Coronary artery (tissue), 2 donors: ENCODE data around the gene PTPRM.

Experiments
- DNase-seq: peaks from one replicate; pipeline ENCODE4 v3.0.0-alpha.2; 2017; ENCODE audit warnings: low spot score
- H3K27ac ChIP-seq, 2 donors: fragments of 200-600 bp; sonication (generic); one replicate each; pipeline ENCODE4 v1.5.1; 2016 to 2019
- H3K4me3 ChIP-seq: fragments of 200-600 bp; sonication (generic); 2 replicates; pipeline ENCODE4 v1.5.1; 2016; ENCODE audit warnings: mild to moderate bottlenecking, moderate library complexity
- CTCF ChIP-seq: fragments of 200-600 bp; sonication (generic); IDR thresholded peaks from one replicate; pipeline ENCODE4 v1.5.1; 2019; ENCODE audit warnings: antibody characterized with exemption

Gene PTPRM

GRCh38 chr18:7586379-7586778 lies 19.3 kb downstream of the PTPRM start:
- no peak overlapping the region for H3K4me3 ChIP-seq

GRCh38 chr18:7590826-7591560 lies 23.9 kb downstream of the PTPRM start:
- no peak for TF ChIP-seq CTCF
- no peak overlapping the region for H3K4me3 ChIP-seq
- no peak overlapping the region for H3K27ac ChIP-seq
- no peak for DNase-seq

More at GRCh38 chr18:7586379-7586778, 19.3 kb downstream of the PTPRM start:
- H3K27ac ChIP-seq = no peak overlapping the region
- DNase-seq = no peak
- TF ChIP-seq CTCF = no peak

DNA sequence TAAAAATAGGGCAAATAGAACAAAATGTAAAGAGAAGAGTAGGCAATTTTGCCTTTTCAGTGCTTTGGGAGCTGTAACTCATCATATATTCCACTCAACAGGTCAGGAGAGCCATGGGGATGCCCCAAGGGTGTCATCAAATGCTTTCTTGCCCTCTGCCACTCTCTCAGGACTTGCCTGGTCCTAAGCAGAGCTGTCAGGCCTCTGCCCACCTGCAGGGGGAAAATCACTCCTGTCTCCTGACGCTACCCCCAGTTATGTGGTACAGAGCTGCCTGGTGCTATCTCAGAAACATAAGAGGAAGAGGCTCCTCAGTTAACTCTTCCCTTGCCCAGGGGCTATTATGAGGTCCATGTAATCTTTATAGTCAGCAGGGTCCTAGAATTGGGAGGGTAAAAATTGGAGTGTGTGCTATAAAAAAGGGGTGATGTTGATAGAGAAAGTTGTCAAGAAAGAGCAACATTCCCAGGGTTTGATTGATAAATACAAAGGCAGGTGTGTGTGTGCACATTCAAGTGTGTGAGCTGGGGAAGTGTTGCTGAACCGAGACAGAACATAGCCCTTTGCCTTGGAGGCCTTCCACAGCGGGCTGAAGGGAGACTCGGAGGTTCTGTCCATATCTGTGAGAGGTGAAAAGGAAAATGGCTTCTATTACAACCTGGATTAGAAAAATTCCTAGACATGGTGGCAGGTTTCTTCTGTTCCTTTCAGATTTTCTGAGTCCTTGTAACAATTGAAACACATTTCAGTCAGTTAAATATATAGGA lies 25.4 kb downstream of the PTPRM start:
- DNase-seq = no peak
- no peak for TF ChIP-seq CTCF
- H3K4me3 ChIP-seq = no peak overlapping the region
- H3K27ac ChIP-seq = no peak overlapping the region

DNA sequence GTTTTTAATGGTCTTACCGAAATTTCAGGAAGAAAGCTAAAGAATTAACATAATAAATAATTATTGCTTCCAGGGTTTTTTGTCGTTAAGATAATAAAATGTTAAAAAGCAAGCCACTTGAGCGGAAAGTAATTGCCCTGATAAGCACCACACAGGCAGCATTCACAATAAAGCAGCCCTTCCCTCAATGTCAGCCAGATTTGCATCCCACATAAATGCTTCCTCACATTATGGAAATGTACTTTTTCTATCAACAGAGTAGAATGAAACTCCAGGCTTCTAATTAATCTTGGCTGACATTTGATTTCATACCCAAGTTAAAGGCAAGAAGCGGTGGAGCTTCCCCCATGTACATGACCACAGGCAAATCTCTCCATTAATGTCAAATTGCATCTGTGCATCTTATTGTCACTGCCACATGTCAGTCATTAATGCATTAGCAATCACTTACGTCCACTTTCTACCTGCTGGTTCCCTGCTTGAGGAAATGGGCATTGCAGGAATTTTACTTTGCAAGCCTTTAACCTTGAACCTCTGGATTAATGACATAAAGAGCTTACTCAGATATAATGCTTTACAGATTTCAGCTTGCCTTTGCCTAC lies 26.2 kb downstream of the PTPRM start:
- H3K27ac ChIP-seq = no peak overlapping the region
- no peak overlapping the region for H3K4me3 ChIP-seq
- TF ChIP-seq CTCF = no peak
- DNase-seq = no peak

DNA sequence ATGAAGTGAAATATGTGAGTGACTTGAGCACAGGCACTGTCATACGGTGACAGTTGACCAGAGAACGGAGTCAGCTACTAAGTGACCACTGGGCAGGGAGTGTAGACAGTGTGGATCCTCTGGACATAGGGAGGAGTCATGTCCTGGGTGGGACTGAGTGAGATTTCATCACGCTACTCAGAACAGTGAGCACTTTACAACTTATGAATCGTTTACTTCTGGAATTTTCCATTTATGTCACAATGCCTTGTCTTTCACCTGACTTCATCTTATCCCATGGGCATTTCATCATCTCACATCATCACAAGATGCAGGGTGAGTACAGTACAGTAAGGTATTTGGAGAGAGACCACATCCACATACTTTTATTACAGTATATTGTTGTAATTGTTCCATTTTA lies 29.0 kb downstream of the PTPRM start:
- DNase-seq = no peak
- TF ChIP-seq CTCF = no peak
- Histone ChIP-seq H3K4me3 (no peak overlapping the region), H3K27ac (no peak overlapping the region)

GRCh38 chr18:7597500-7597899 lies 30.4 kb downstream of the PTPRM start:
- Histone ChIP-seq H3K4me3 (no peak overlapping the region), H3K27ac (no peak overlapping the region)
- no peak for TF ChIP-seq CTCF
- no peak for DNase-seq
